ENCODE data around the gene NHP2.

DNA sequence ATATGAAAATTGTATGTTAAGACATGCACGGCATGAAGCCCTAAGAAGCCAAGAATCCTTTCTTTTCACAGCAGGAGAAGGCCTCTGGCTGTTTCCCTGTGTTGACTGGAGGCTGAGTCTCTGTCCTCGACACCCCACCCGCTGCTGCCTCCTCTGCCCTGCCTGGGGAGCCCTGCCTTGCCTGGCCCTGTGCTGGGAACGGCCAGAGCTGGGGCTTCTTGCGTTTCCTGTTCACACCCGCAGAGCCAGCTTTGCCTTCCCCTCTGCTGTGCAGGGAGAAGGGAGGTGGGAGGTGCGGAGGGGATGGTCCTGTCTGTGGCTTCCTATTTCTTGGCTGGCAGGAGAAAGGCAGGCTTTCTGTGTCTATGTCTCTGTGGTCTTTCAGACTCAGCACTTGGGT, 40.3 kb upstream of the NHP2 start:
- TF ChIP-seq, protein P1, sequence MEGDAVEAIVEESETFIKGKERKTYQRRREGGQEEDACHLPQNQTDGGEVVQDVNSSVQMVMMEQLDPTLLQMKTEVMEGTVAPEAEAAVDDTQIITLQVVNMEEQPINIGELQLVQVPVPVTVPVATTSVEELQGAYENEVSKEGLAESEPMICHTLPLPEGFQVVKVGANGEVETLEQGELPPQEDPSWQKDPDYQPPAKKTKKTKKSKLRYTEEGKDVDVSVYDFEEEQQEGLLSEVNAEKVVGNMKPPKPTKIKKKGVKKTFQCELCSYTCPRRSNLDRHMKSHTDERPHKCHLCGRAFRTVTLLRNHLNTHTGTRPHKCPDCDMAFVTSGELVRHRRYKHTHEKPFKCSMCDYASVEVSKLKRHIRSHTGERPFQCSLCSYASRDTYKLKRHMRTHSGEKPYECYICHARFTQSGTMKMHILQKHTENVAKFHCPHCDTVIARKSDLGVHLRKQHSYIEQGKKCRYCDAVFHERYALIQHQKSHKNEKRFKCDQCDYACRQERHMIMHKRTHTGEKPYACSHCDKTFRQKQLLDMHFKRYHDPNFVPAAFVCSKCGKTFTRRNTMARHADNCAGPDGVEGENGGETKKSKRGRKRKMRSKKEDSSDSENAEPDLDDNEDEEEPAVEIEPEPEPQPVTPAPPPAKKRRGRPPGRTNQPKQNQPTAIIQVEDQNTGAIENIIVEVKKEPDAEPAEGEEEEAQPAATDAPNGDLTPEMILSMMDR (conservative IDR thresholded peaks at IDR 0.05): no peak
- TF ChIP-seq EZH2 (IDR thresholded peaks at IDR 0.05; ENCODE audit: low read depth): no peak
